Activated effector memory CD4-positive, alpha-beta T cell treated with Interleukin-2 at 50 U/mL for 16 hours (primary cell): ENCODE measurements around the gene C1QTNF1.
"Not testable (repeated sequence)": the region's sequence is repeated elsewhere in the genome, so short reads cannot be mapped to it uniquely, and the experiment has no call there.

Source experiments
- DNase-seq: peaks from one replicate; pipeline ENCODE4 v3.0.0-alpha.2; 2020

The C1QTNF1 gene

GRCh38 chr17:79057737-79058385, 33.9 kb downstream of the C1QTNF1 start:
- no peak for DNase-seq

GRCh38 chr17:79062691-79063090, 38.7 kb downstream of the C1QTNF1 start:
- no peak for DNase-seq

- DNase-seq, result no peak
These were observed 40.1 kb downstream of the C1QTNF1 start for GRCh38 chr17:79064026-79064425.

GRCh38 chr17:79065105-79065670, 41.2 kb downstream of the C1QTNF1 start:
- DNase-seq, result peak; percentile 35

GRCh38 chr17:79066963-79067362, 43.0 kb downstream of the C1QTNF1 start:
- DNase-seq, result no peak

GRCh38 chr17:79070266-79070880, 46.4 kb downstream of the C1QTNF1 start:
- DNase-seq, result no peak

- DNase-seq, result no peak
These were observed 47.3 kb downstream of the C1QTNF1 start for GRCh38 chr17:79071161-79071740.

GRCh38 chr17:79072544-79072943, 48.6 kb downstream of the C1QTNF1 start:
- DNase-seq, result no peak

GRCh38 chr17:79073016-79073705, 49.2 kb downstream of the C1QTNF1 start:
- no peak for DNase-seq

- no peak for DNase-seq
These were observed 49.7 kb downstream of the C1QTNF1 start for GRCh38 chr17:79073706-79074088.

- not testable (repeated sequence) for DNase-seq
These were observed 50.2 kb downstream of the C1QTNF1 start for GRCh38 chr17:79074121-79074648.

GRCh38 chr17:79074649-79075445, 50.9 kb downstream of the C1QTNF1 start, which contains the start of gene ENGASE:
Gene ENGASE (plus strand): TSS chr17:79074824. CDS start chr17:79074945, 121 bp downstream.
- peak; percentile 88 for DNase-seq

- DNase-seq, result no peak
These were observed 51.4 kb downstream of the C1QTNF1 start for GRCh38 chr17:79075446-79075750.

- DNase-seq, result no peak
These were observed 52.0 kb downstream of the C1QTNF1 start for GRCh38 chr17:79075861-79076406.

- DNase-seq, result no peak
These were observed 53.6 kb downstream of the C1QTNF1 start for GRCh38 chr17:79077587-79077986.

- DNase-seq, result no peak
These were observed 54.7 kb downstream of the C1QTNF1 start for GRCh38 chr17:79078476-79079190.

- DNase-seq, result no peak
These were observed 55.6 kb downstream of the C1QTNF1 start for GRCh38 chr17:79079421-79080200.

GRCh38 chr17:79080349-79080748, 56.4 kb downstream of the C1QTNF1 start:
- DNase-seq, result no peak

GRCh38 chr17:79080761-79081290, 56.9 kb downstream of the C1QTNF1 start:
- no peak for DNase-seq

GRCh38 chr17:79081571-79082276, 57.8 kb downstream of the C1QTNF1 start:
- DNase-seq, result no peak
